HepG2 (cell line): ENCODE results near the gene IARS2. TPM values are rescaled to one million over a fixed set of nuclear protein-coding genes. Genes with fewer than 3 reads are reported as not detected.
A peak's percentile ranks its signal among the peaks of the same experiment; 100 is the strongest.

Source experiments
- ATAC-seq: fragments of 200-7000 bp; cut with Tn5 transposase; 3 replicates; pipeline ENCODE4 v1.9.1; 2020; ENCODE audit warnings: mild to moderate bottlenecking, moderate library complexity
- BruUV-seq: library from RNA; stranded (reverse); fragments of 400-500 nt; replicated peaks from 2 replicates; lab custom pipeline; 2021; lab: Mats Ljungman, UMichigan
- CTCF ChIA-PET: fragments of 300-600 bp; formaldehyde crosslinking; extraction: SDS; loops from one replicate; lab custom pipeline; 2021; ENCODE audit warnings: low total read pairs, inconsistent platforms, low intra/inter-chr PET ratio; lab: Yijun Ruan, JAX
- POLR2A ChIA-PET: fragments of 350-600 bp; sonication (Branson Sonifier 250); formaldehyde crosslinking; loops from one replicate; lab custom pipeline; 2020; ENCODE audit warnings: antibody characterized with exemption, inconsistent platforms; lab: Yijun Ruan, JAX
- DNase-seq: peaks from one replicate; pipeline ENCODE4 v3.0.0-alpha.2; 2015; ENCODE audit warnings: low spot score
- FAIRE-seq: peaks from 3 replicates; lab custom pipeline; 2011; peaks lifted over from hg19 to GRCh38; lab: Jason Lieb, UNC
- H2AFZ ChIP-seq: one replicate; pipeline ENCODE4 v1.6.1; 2011; ENCODE audit warnings: low read length, inconsistent platforms
- H3K27ac ChIP-seq: fragments of 300-600 bp; 3 replicates; pipeline ENCODE4 v1.8.0; 2011; ENCODE audit warnings: mixed run types, mild to moderate bottlenecking, mixed read lengths, low read length, inconsistent platforms; ENCODE audit not compliant: insufficient read depth; ENCODE audit errors: extremely low read length
- H3K27me3 ChIP-seq, 2 experiments: fragments of 200-600 bp in 1 of 2; 2 replicates in 1 of 2; 3 replicates in 1 of 2; pipeline versions ENCODE4 v1.6.0 to v1.8.0; 2011; ENCODE audit warnings: low read length in 2 of 2, mild to moderate bottlenecking in 2 of 2, moderate library complexity in 2 of 2, inconsistent platforms in 1 of 2; ENCODE audit not compliant: insufficient read depth in 2 of 2, control insufficient read depth in 1 of 2
- H3K36me3 ChIP-seq, 2 experiments: fragments of 200-600 bp in 1 of 2; replicated peaks in 1 of 2; 2 replicates in 1 of 2; 3 replicates in 1 of 2; pipeline versions ENCODE4 v1.5.1 to v1.8.0; 2011; ENCODE audit warnings: low read length in 2 of 2, inconsistent platforms in 1 of 2; ENCODE audit not compliant: insufficient read depth in 2 of 2, control insufficient read depth in 1 of 2
- H3K4me1 ChIP-seq: 2 replicates; pipeline ENCODE4 v1.5.1; 2012; ENCODE audit warnings: low read length, inconsistent platforms; ENCODE audit not compliant: insufficient read depth
- H3K4me2 ChIP-seq: 2 replicates; pipeline ENCODE4 v1.6.0; 2011; ENCODE audit warnings: low read depth, low read length, inconsistent platforms
- H3K4me3 ChIP-seq, 3 experiments: fragments of 200-600 bp in 1 of 3; sonication (generic), shearing (Covaris generic) in 1 of 3; replicated peaks in 1 of 3; 2 replicates each; pipeline ENCODE4 v1.5.1; 2011 to 2016; ENCODE audit warnings: low read length in 3 of 3, inconsistent platforms in 2 of 3, low read depth in 2 of 3, mild to moderate bottlenecking in 2 of 3, control low read depth in 1 of 3, mixed read lengths in 1 of 3; ENCODE audit not compliant: insufficient read depth in 1 of 3
- H3K79me2 ChIP-seq: one replicate; pipeline ENCODE4 v1.6.1; 2011; ENCODE audit warnings: low read length, inconsistent platforms; ENCODE audit not compliant: insufficient read depth
- H3K9ac ChIP-seq: 2 replicates; pipeline ENCODE4 v1.6.0; 2011; ENCODE audit warnings: mild to moderate bottlenecking, low read depth, low read length, inconsistent platforms; ENCODE audit not compliant: insufficient read depth
- H3K9me3 ChIP-seq: 2 replicates; pipeline ENCODE4 v1.5.1; 2012; ENCODE audit warnings: mild to moderate bottlenecking, low read length
- H4K20me1 ChIP-seq: 2 replicates; pipeline ENCODE4 v1.6.0; 2011; ENCODE audit warnings: inconsistent platforms, mild to moderate bottlenecking, low read length, moderate library complexity; ENCODE audit not compliant: insufficient read depth
- MZF1 ChIP-seq: sonication (generic); formaldehyde crosslinking; IDR thresholded peaks from 2 replicates; pipeline ENCODE4 v1.8.1; 2023; ENCODE audit warnings: mild to moderate bottlenecking, missing genetic modification reagents, borderline replicate concordance
- NCOA2 ChIP-seq: sonication (generic); formaldehyde crosslinking; IDR thresholded peaks from 2 replicates; pipeline ENCODE4 v1.8.0; 2022; ENCODE audit warnings: inconsistent platforms
- NFKBIZ ChIP-seq: IDR thresholded peaks from 2 replicates; pipeline ENCODE4 v1.6.1; 2018; ENCODE audit warnings: missing genetic modification reagents, missing compliant biosample characterization
- RCOR2 ChIP-seq: IDR thresholded peaks from 2 replicates; pipeline ENCODE4 v1.6.1; 2016; ENCODE audit warnings: missing biosample characterization, missing genetic modification reagents
- SATB2 ChIP-seq: sonication (generic); formaldehyde crosslinking; IDR thresholded peaks from 2 replicates; pipeline ENCODE4 v1.5.0; 2020; ENCODE audit warnings: missing genetic modification reagents
- TFDP2 ChIP-seq: sonication (generic); formaldehyde crosslinking; IDR thresholded peaks from 2 replicates; pipeline ENCODE4 v1.4.0; 2020; ENCODE audit warnings: missing genetic modification reagents
- YEATS2 ChIP-seq: sonication (generic); formaldehyde crosslinking; IDR thresholded peaks from 2 replicates; pipeline ENCODE4 v1.4.0; 2020; ENCODE audit warnings: missing genetic modification reagents, borderline replicate concordance
- ZFP82 ChIP-seq: sonication (generic); formaldehyde crosslinking; IDR thresholded peaks from 2 replicates; pipeline ENCODE4 v1.5.1; 2020; ENCODE audit warnings: mild to moderate bottlenecking, missing genetic modification reagents, borderline replicate concordance
- ZNF451 ChIP-seq: sonication (generic); formaldehyde crosslinking; IDR thresholded peaks from 2 replicates; pipeline ENCODE4 v1.5.0; 2020; ENCODE audit warnings: mild to moderate bottlenecking, missing genetic modification reagents
- ZNF557 ChIP-seq: sonication (generic); formaldehyde crosslinking; IDR thresholded peaks from 2 replicates; pipeline ENCODE4 v1.4.0; 2020; ENCODE audit warnings: missing genetic modification reagents
- ZNF629 ChIP-seq: sonication (generic); formaldehyde crosslinking; conservative IDR thresholded peaks from 2 replicates; pipeline ENCODE4 v1.5.0; 2020; ENCODE audit warnings: missing genetic modification reagents
- WGBS: methylation state at CpG from one replicate; pipeline ENCODE4 v1.1.6; 2017; ENCODE audit warnings: low lambda C conversion rate; 5-methylcytosine and 5-hydroxymethylcytosine counted together
- in situ Hi-C: cut with HindIII; loops from 2 replicates; pipeline ENCODE4 v1.10.0; 2017; ENCODE audit warnings: low pct_unique_long_range_greater_than_20kb; ENCODE audit not compliant: extremely low pct_ligation_motif_present
- intact Hi-C: fragments of 100-400 bp; cut with micrococcal nuclease; formaldehyde crosslinking; loops from one replicate; pipeline ENCODE4 v1.10.0; 2022; ENCODE audit not compliant: unreplicated experiment
- polyA plus RNA-seq, 8 experiments: library from polyadenylated mRNA; depleted of rRNA in 3 of 8; stranded (reverse) in 7 of 8; unstranded in 1 of 8; fragments of >200 nt; fragmentation: Illumina TruSeq in 4 of 8; extraction: Trizol in 4 of 8; gene quantifications; 2 replicates each; pipeline versions ENCODE4 v1.2.1 to v1.2.3, GENCODE V29; 2011 to 2016; ENCODE audit warnings: low read depth in 4 of 8, missing spikeins in 1 of 8, mixed read lengths in 1 of 8; ENCODE audit not compliant: insufficient read depth in 1 of 8
- total RNA-seq, 5 experiments: library from RNA; depleted of rRNA; stranded (reverse); fragments of >200 nt; fragmentation: Illumina TruSeq; extraction: Trizol; gene quantifications; 2 replicates each; pipeline ENCODE4 v1.2.3, GENCODE V29; 2016; ENCODE audit warnings: low read depth in 1 of 5

IARS2 gene
- total and polyA plus RNA-seq, 2 of the 13 experiments (the other 11 are each of a cell fraction or from before 2014, with no cell fraction given), result 28.6 to 122 TPM

GRCh38 chr1:220092694-220093093 is 1.2 kb upstream of the IARS2 start:
- no peaks in the 10 kb centered on the region; a peak in 1 of 5 replicates for H3K27me3 ChIP-seq
- peak overlapping the region in 2 of 3 experiments; percentile 61 to 64; a peak in 3 of 6 replicates for H3K4me3 ChIP-seq
- peak overlapping the region; percentile 78 for H3K4me2 ChIP-seq
- peak overlapping the region; percentile 88 for H3K27ac ChIP-seq
- in situ Hi-C loops, result no loop called here
- BruUV-seq, result no TSS peak
- H3K79me2 ChIP-seq, result peaks cover 26% of the 10 kb centered on the region
- H3K9ac ChIP-seq, result peak overlapping the region; percentile 68; the same call in 1 of the 2 replicates
- TF ChIP-seq ZFP82 (CRISPR knock-in tag) (peak; percentile 7; the same call in 1 of the 2 replicates), ZNF629 (CRISPR knock-in tag) (peak; percentile 59), TFDP2 (CRISPR knock-in tag) (no peak), MZF1 (CRISPR knock-in tag) (no peak), NFKBIZ (CRISPR knock-in tag) (no peak), ZNF451 (CRISPR knock-in tag) (no peak), NCOA2 (no peak), RCOR2 (0 out of 2 replicates have a peak, but pooled peaks have one; percentile 24), ZNF557 (CRISPR knock-in tag) (no peak), YEATS2 (CRISPR knock-in tag) (no peak), SATB2 (CRISPR knock-in tag) (no peak)
- TF ChIP-seq, all 625 proteins: peak for 3
- H4K20me1 ChIP-seq, result no peaks in the 10 kb centered on the region
- DNase-seq (no peak), ATAC-seq (no peak), FAIRE-seq (no peak)
- intact Hi-C loops, result loop anchor here (2.0 kb wide), 1 partner anchor 208 kb away; no protein-coding TSS in a partner anchor
- CTCF ChIA-PET, result no interaction called here
- peaks cover 31% of the 10 kb centered on the region for H3K4me1 ChIP-seq
- POLR2A ChIA-PET, result interaction anchor here (2.5 kb wide), 1 partner anchor 46 kb away, joined by 9 read pairs; the partner anchor contains the start of gene EPRS1
- no peaks in the 10 kb centered on the region; a peak in 1 of 5 replicates for H3K36me3 ChIP-seq
- H3K9me3 ChIP-seq, result no peaks in the 10 kb centered on the region
- WGBS, result 52% methylated on average over 1 of the region's 1 CpG
- H2AFZ ChIP-seq, result peak overlapping the region; percentile 98
